ENCODE results near the gene DPP7.
"Not testable (repeated sequence)": the region's sequence is repeated elsewhere in the genome, so short reads cannot be mapped to it uniquely, and the experiment has no call there.

DPP7 gene

GRCh38 chr9:137147793-137148160 is 33.2 kb upstream of the DPP7 start:
- no peak for FAIRE-seq

GRCh38 chr9:137147091-137147792 is 32.7 kb upstream of the DPP7 start:
- no peak for FAIRE-seq

GRCh38 chr9:137146527-137146918 is 32.0 kb upstream of the DPP7 start:
- FAIRE-seq: no peak

- no peak for FAIRE-seq
Observed at GRCh38 chr9:137145731-137146526, 31.4 kb upstream of the DPP7 start.

- no peak for FAIRE-seq
Observed at GRCh38 chr9:137143459-137143858, 28.9 kb upstream of the DPP7 start.

GRCh38 chr9:137141976-137142936 is 27.7 kb upstream of the DPP7 start:
- no peak for FAIRE-seq

- FAIRE-seq: no peak
Observed at GRCh38 chr9:137141050-137141810, 26.7 kb upstream of the DPP7 start.

GRCh38 chr9:137140151-137141012 is 25.8 kb upstream of the DPP7 start:
- no peak for FAIRE-seq

- no peak for FAIRE-seq
Observed at GRCh38 chr9:137139468-137140150, 25.1 kb upstream of the DPP7 start.

GRCh38 chr9:137138722-137139467 is 24.4 kb upstream of the DPP7 start, which contains the start of gene GRIN1:
Gene GRIN1, plus strand, starts transcription at chr9:137139154. Its CDS starts 333 bp downstream, at chr9:137139487.
- FAIRE-seq: no peak

- no peak for FAIRE-seq
Observed at GRCh38 chr9:137138058-137138721, 23.7 kb upstream of the DPP7 start.

GRCh38 chr9:137136881-137137607 is 22.5 kb upstream of the DPP7 start:
- no peak for FAIRE-seq

- no peak for FAIRE-seq
Observed at GRCh38 chr9:137136261-137136880, 21.8 kb upstream of the DPP7 start.

GRCh38 chr9:137135154-137135553 is 20.6 kb upstream of the DPP7 start:
- FAIRE-seq: not testable (repeated sequence)

GRCh38 chr9:137134191-137134590 is 19.7 kb upstream of the DPP7 start:
- FAIRE-seq: no peak

GRCh38 chr9:137130176-137130755 is 15.7 kb upstream of the DPP7 start:
- FAIRE-seq: no peak

- FAIRE-seq: no peak
Observed at GRCh38 chr9:137129456-137130175, 15.1 kb upstream of the DPP7 start.

All from colon (tissue), 2 donors.